Activated naive CD8-positive, alpha-beta T cell treated with anti-CD3 and anti-CD28 coated beads for 36 hours (primary cell): ENCODE results near the gene NUMA1. TPM values are rescaled to one million over a fixed set of nuclear protein-coding genes. Genes with fewer than 3 reads are reported as not detected.

Experiments
- DNase-seq: peaks from one replicate; pipeline ENCODE4 v3.0.0; 2021
- H3K27ac Mint-ChIP-seq: one replicate; pipeline ENCODE4 v1.8.0; 2022; ENCODE audit warnings: mild to moderate bottlenecking, moderate library complexity, mixed read lengths
- H3K27me3 Mint-ChIP-seq: one replicate; pipeline ENCODE4 v1.8.0; 2022; ENCODE audit warnings: mild to moderate bottlenecking, mixed read lengths
- H3K36me3 Mint-ChIP-seq: one replicate; pipeline ENCODE4 v1.8.0; 2021; ENCODE audit warnings: mild to moderate bottlenecking, mixed read lengths
- H3K4me1 Mint-ChIP-seq: one replicate; pipeline ENCODE4 v1.8.0; 2021; ENCODE audit warnings: mixed read lengths
- H3K4me3 Mint-ChIP-seq: one replicate; pipeline ENCODE4 v1.8.0; 2022; ENCODE audit warnings: mild to moderate bottlenecking, moderate library complexity, mixed read lengths
- H3K9me3 Mint-ChIP-seq: one replicate; pipeline ENCODE4 v1.8.0; 2022; ENCODE audit warnings: mixed read lengths
- total RNA-seq, 2 experiments: library from RNA; stranded (reverse); gene quantifications; one replicate each; pipeline ENCODE4 v1.2.3, GENCODE V29; 2021

Gene NUMA1
- total RNA-seq, 2 experiments from 2014 or later, result 120 to 121 TPM

DNA sequence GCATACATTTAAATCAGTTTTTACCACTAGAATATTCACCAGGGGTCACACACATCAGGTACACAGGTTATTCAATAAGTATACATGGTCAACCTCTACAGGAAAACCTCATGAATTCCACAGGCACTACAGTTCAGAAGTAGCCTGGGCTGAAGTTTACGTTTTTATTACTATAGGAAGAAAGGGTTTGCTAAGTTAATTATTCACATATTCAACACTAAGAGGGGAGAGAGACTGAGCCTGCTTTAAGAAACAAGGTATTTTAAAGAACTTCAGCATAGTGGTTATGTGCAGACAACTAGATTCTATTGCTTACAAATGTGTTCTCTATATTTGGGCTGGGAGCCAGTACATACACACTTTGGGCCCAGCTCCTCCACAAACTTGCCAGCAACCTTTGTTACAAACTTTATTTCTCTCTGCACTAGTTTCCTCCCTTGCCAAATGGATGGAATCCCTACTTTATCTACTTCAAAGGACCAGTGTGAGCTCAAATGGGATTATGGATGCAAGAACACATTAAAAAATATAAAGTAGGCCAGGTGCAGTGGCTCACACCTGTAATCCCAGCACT lies 49.8 kb downstream of the NUMA1 start:
- no peak for DNase-seq
- Mint-ChIP-seq H3K36me3 (peaks cover 26% of the 10 kb centered on the region), H3K27me3 (no peaks in the 10 kb centered on the region), H3K4me3 (no peak overlapping the region), H3K9me3 (no peaks in the 10 kb centered on the region), H3K4me1 (peaks cover 38% of the 10 kb centered on the region), H3K27ac (peak overlapping the region; percentile 49)

DNA sequence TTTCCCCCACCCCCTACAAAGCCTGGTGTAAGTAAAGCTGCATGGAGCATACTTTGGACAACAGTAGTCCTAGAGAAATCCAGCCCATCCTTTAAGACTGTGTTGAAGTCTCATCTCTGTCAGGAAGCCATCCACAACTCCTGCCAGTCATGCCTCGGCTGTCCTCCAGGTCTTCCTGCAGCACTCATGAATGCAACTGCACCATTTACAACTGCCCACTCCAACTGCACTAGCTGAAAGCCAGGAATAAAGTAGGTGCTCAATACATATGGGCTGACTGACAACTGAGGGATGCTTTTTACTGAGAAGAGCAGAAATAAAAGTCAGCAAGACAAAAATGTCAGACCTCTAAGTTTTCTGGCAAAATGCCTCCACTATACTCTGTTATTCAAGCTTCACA lies 54.3 kb downstream of the NUMA1 start:
- peaks cover 17% of the 10 kb centered on the region for H3K36me3 Mint-ChIP-seq
- no peaks in the 10 kb centered on the region for H3K27me3 Mint-ChIP-seq
- no peak overlapping the region for H3K4me3 Mint-ChIP-seq
- DNase-seq, result no peak
- peak overlapping the region; percentile 60 for H3K27ac Mint-ChIP-seq
- peaks cover 39% of the 10 kb centered on the region for H3K4me1 Mint-ChIP-seq
- H3K9me3 Mint-ChIP-seq, result no peaks in the 10 kb centered on the region

DNA sequence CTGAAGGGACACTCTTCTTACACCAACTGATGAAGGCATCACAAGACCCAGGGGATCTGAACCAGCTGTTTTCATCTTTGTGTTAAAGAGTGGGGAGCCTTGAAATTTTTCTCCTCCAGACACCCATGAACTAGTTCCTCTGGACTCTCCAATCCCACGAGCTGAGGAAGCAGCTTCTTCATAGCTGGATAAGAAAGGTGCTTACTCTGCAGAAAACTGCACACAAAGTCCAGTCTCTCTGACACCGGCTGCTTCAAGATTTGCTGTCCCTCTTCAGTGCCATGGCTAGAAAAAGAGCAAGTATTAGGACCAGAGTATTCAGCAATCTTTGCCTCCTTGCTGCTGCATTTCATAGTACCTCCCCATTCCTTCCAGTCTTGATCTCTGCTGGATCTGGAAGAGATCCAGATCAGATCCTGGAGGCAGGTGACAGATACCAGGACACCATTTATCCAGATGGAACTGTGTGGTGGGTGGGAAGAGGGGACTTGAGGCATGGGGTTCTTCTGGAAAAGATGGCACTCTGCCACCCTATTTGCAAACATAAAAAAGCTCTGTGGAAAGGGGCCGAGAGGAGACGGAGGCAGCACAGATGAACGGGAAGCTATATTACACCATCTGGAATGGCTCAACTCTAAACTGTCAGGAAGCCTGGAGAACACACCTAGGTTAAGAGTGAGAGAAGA lies 56.1 kb downstream of the NUMA1 start:
- Mint-ChIP-seq H3K9me3 (no peaks in the 10 kb centered on the region), H3K27ac (peak overlapping the region; percentile 56), H3K36me3 (peaks cover 18% of the 10 kb centered on the region), H3K4me3 (no peak overlapping the region), H3K4me1 (peaks cover 32% of the 10 kb centered on the region), H3K27me3 (no peaks in the 10 kb centered on the region)
- DNase-seq, result no peak

DNA sequence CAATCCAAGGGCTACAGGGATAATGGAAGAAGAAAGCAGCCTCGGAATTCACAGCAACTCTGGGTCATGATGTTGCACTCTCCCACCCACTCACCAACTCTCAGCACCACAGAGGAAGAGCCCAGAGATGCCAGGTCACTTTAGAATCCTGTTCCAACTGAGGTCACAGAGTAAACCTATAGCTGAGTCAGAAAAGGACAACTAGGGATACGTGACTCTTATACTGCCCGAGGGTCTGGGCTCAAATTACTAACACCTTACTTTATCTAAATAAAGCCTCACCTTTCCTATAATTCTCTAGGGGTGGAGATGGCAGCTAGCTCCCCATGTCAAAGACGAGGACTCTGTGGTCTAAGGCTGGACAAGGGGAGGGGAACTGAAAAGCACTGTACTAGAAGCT lies 57.0 kb downstream of the NUMA1 start:
- Mint-ChIP-seq H3K9me3 (no peaks in the 10 kb centered on the region), H3K4me1 (peaks cover 26% of the 10 kb centered on the region), H3K27ac (peak overlapping the region; percentile 57), H3K27me3 (no peaks in the 10 kb centered on the region), H3K4me3 (no peak overlapping the region), H3K36me3 (peaks cover 18% of the 10 kb centered on the region)
- no peak for DNase-seq

DNA sequence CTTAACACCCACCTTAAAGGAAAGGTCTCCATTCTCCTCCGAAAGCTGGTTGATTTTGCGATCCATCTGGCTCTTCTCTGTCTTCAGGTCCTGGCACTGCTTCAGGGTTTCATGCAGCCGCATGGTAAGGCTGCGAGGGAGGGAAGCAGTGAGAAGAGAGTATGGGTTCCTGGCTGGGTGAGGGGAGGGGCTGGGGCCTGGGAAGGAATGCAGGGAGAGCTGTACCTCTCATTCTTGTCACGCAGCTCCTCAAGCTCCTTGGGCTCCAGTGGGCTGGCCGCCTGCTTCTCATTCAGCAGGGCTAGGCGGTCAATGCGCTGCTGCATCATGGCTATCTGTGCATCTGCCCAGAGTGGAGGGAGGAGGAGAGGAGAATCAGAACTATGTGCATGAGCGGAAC lies 62.2 kb downstream of the NUMA1 start:
- Mint-ChIP-seq H3K36me3 (peaks cover 25% of the 10 kb centered on the region), H3K4me1 (no peaks in the 10 kb centered on the region), H3K4me3 (no peak overlapping the region), H3K27ac (no peak overlapping the region), H3K9me3 (no peaks in the 10 kb centered on the region), H3K27me3 (no peaks in the 10 kb centered on the region)
- no peak for DNase-seq

DNA sequence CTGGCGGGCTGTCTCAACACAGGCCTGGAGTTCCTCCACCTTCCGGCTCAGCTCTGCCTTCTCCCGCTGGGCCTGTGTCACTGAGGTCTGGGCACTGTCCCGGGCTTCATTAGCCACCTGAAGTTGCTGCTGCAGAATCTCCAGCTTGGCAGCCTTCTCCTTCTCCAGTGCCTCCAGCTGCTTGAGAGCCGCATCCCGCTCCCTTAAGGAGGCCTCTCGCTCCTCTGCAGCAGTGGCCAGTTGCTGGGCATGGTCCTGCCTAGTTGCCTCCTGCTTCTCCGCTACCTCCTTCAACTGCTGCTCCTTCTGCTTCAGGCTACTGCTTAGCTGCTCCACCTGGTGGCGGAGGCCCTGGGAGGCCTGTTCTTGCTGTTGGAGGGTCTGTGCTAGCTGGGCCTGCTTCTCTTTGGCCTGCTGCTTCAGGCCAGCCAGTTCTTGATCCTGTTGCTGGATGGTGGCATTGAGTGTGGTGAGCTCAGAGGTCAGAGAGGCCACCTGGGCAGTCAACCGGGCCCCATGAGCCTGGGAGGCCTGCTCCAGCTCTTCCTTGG lies 64.8 kb downstream of the NUMA1 start:
- peaks cover 24% of the 10 kb centered on the region for H3K36me3 Mint-ChIP-seq

DNA sequence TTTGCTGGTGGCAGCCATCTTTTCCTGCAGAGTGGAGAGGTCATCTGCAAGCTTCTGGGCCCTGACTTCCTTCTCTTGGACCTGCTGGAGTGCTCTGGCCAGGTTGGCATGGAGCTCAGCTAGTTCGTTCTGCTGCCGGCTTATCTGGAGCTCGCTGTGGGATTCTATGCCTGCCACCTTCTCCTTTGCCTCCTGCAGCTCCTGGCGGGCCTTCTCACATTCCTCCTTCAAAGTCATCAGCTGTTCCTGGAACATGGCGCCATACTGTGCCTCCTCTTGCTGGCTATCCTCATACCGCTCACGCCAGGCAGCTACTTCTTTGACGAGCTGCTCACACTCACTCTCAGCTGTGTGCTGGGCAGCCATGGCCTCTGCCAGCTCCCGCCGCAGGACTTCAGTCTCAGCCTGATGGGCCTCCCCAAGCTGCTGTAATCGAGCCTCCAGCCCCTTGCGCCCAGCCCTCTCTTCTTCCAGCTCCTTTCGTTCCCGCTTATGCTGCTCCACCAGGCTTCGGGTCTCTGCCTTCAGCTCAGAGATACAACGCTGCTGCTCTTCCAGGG lies 65.5 kb downstream of the NUMA1 start:
- Mint-ChIP-seq H3K36me3 (peaks cover 19% of the 10 kb centered on the region), H3K27me3 (no peaks in the 10 kb centered on the region), H3K4me1 (no peaks in the 10 kb centered on the region), H3K27ac (no peak overlapping the region), H3K4me3 (peak overlapping the region; percentile 35), H3K9me3 (no peaks in the 10 kb centered on the region)
- DNase-seq, result no peak

More for the DNA sequence above, 64.8 kb downstream of the NUMA1 start:
- H3K27me3 Mint-ChIP-seq, result no peaks in the 10 kb centered on the region
- H3K4me1 Mint-ChIP-seq, result no peaks in the 10 kb centered on the region
- H3K9me3 Mint-ChIP-seq, result no peaks in the 10 kb centered on the region
- DNase-seq, result no peak
- no peak overlapping the region for H3K27ac Mint-ChIP-seq
- H3K4me3 Mint-ChIP-seq, result no peak overlapping the region

DNA sequence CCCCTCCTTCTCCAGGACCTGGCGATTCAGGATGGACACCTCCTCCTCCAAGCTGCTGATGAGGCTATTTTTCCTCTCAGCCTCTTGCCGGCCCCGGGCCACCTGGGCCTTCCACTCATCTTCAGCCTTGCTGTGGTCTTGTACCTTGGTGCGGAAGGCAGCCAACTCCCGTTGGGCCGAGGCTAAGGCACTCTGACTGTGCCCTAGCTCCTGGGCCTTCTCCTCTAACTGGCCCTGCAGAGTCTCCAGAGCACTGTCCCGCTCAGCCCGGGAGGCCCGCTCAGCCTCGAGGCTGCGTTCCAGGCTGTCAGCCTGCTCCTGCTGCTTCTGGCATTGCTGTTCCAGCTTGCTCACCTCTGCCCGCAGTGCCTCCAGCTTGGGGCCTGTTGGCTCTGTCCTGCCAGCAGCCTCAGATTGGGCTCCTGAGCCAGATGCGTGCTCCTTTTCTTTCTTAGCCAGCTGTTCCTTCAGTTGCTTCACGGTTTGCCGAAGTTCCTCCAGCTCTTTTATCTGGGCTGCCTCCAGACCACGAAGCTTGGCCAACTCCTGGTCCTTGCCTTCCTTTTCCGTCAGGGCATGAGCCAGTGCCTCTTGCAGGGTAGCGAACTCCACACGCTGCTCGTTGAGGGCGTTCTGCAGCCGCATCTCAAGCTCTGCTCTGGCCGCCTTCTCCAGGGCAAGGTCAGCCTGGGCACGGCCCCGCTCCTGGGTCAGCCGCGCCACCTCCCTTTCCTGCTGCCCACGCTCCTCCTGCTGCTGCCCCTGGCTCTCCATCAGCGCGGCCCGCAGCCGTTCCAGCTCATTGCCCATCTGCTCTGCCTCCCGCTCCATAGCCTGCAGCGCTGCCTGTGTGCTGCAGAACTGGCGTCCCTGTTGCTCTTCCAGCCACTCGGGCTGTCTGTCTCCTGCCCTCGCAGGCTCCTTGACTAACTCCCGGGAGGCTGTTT lies 66.3 kb downstream of the NUMA1 start:
- Mint-ChIP-seq H3K27me3 (no peaks in the 10 kb centered on the region), H3K27ac (peak overlapping the region; percentile 63), H3K36me3 (peaks cover 19% of the 10 kb centered on the region), H3K9me3 (no peaks in the 10 kb centered on the region), H3K4me3 (no peak overlapping the region), H3K4me1 (no peaks in the 10 kb centered on the region)
- no peak for DNase-seq

DNA sequence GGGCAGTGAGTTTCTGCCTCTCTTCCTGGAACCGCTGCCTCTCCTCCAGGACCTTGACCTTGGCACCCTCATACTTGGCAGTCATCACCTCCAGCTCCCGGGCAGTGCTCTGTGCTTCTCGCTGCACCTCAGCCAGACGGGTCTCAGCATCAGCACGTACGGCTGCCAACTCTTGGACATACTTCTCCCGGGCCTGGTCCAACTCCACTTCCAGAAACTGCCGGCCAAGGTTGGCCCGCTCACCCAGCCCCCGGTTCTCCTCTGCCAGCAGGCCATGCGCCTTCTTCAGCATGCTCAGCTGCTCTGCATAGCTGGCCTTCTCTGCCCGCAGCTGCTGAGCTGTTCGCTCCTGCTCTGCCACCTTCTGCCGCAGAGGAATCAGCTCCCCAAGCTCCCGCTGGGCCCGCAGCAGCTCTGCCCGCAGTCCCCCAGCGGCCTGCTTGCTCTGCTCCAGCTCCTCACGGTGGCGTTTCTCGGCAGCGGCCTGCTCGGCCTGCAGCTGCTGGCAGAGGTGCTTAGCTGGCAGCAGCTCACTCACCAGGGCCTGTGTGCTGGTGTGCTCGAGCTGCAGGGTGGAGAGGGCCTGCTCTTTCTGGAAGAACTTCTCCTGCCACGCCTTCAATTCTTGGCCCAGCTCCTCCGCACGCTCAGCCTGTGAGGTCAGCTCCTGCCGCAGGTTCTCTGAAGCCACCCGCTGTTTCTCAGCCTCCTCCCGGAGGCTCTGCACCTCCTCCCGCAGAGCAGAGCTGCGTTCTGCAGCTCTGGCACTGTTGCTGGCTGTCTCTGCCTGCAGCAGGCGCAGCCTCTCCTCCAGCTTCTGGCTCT lies 67.2 kb downstream of the NUMA1 start:
- H3K9me3 Mint-ChIP-seq, result no peaks in the 10 kb centered on the region
- no peaks in the 10 kb centered on the region for H3K27me3 Mint-ChIP-seq
- no peak overlapping the region for H3K4me3 Mint-ChIP-seq
- no peaks in the 10 kb centered on the region for H3K4me1 Mint-ChIP-seq
- no peak overlapping the region for H3K27ac Mint-ChIP-seq
- peaks cover 12% of the 10 kb centered on the region for H3K36me3 Mint-ChIP-seq
- DNase-seq, result no peak

DNA sequence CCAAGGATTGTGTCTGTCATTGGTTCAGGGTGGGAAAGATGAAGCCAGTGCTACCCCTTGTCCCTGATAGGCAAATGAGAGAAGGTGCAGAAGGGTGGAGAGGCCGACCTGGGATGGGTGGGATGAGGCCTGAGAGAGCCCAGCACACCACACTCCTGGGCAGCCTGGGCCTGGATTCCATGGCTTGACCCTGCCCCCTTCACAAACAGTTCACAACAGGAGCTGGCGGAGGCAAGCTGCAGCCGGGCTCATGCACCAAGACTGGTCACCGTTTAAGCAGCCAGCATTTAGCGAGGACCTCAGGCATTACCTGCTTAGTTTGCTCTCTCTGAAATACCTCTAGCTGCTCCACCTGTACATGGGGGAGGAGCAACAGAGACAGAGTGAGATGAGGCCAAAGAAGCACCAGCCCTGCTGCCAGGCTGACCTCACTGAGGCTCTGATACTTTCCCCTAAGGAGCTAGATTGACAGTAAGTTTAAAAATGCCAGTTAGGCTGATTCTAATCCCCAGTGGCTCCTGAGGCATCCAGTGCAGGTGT lies 68.2 kb downstream of the NUMA1 start:
- H3K27ac Mint-ChIP-seq, result no peak overlapping the region
- H3K4me1 Mint-ChIP-seq, result no peaks in the 10 kb centered on the region
- no peak overlapping the region for H3K4me3 Mint-ChIP-seq
- H3K27me3 Mint-ChIP-seq, result no peaks in the 10 kb centered on the region
- no peaks in the 10 kb centered on the region for H3K9me3 Mint-ChIP-seq
- DNase-seq, result no peak
- peaks cover 11% of the 10 kb centered on the region for H3K36me3 Mint-ChIP-seq

DNA sequence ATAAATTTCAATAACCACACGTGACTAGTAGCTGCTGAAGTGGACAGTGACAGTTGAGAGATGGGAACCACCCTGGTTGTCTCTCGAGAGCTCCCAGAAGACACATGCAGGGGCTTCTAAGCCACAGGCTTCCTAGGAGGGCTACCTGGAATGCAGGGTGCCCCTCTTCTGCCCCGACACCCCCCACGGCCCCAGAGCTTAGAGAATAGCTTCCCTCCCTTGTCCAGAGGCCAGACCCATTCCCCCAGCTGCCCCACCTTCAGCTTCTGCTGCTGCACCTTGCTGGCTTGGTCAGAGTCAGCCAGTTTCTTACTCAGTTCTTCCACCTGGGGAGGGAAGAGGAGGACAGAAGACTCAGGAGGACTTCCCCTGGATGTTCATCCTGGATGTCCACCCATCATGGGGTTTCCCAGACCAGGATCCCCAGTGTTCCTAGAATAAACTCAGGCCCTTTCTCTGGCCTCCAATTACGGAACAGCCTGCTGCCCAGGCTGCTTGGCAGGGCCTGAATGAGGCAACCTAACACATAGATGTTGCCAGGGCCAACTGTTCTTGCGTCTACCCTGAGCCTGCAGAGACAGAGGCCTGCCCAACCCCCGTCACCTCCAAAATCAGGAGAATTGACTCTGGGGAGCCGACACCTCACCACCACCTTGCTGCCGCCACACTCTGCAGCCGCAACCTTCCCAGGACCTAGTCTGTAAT lies 69.7 kb downstream of the NUMA1 start:
- Mint-ChIP-seq H3K4me1 (no peaks in the 10 kb centered on the region), H3K9me3 (no peaks in the 10 kb centered on the region), H3K27me3 (no peaks in the 10 kb centered on the region), H3K4me3 (no peak overlapping the region), H3K36me3 (peaks cover 10% of the 10 kb centered on the region), H3K27ac (peak overlapping the region; percentile 6)
- DNase-seq, result no peak

DNA sequence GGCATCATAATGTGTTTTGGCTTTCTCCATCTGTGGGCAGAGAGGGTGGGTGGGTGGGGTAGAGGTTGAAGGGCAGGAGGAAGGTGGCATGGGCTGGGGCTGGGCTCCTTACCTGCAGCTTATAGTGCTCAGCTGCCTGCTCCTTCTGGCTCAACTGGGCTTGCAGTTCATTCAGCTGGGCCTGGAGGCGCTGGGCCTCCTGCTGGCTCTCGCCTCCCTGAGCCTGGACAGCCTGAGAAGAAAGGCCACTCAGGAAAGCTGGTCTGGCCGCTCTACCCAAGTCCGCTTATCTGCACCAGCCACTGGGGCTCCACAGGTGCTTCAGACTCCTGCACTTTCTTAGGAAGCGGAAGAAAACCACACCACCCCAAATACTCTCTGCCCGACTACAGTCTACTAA lies 71.2 kb downstream of the NUMA1 start:
- no peak for DNase-seq
- Mint-ChIP-seq H3K36me3 (peaks cover 8% of the 10 kb centered on the region), H3K9me3 (no peaks in the 10 kb centered on the region), H3K4me1 (no peaks in the 10 kb centered on the region), H3K4me3 (no peak overlapping the region), H3K27me3 (no peaks in the 10 kb centered on the region), H3K27ac (no peak overlapping the region)

DNA sequence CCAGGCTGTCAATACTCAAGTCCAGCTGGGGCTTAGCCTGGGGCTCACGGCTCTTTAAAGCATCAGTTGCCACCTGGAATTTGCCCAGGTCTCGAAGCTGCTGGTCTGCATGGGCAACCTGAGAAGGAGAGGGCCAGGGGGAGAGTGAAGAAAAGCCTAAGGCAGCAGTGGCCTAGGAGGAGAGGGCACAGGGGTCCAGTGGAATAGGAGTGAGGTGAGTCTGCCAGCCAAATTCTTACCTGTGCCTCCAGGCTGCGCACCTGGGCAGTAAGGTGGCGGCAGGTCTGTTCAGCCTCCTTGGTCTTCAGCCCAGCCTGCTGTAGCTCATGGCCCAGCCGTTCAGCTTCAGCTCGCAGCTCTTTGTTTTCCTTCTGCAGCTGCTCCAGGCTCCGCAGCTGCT lies 71.6 kb downstream of the NUMA1 start:
- peak overlapping the region; percentile 52 for H3K27ac Mint-ChIP-seq
- no peak overlapping the region for H3K4me3 Mint-ChIP-seq
- H3K9me3 Mint-ChIP-seq, result no peaks in the 10 kb centered on the region
- no peaks in the 10 kb centered on the region for H3K4me1 Mint-ChIP-seq
- DNase-seq, result no peak
- H3K36me3 Mint-ChIP-seq, result peaks cover 9% of the 10 kb centered on the region
- H3K27me3 Mint-ChIP-seq, result no peaks in the 10 kb centered on the region
